HG03095 (cell line): ENCODE measurements around the gene UBE2D3.
"Not testable (repeated sequence)": the region's sequence is repeated elsewhere in the genome, so short reads cannot be mapped to it uniquely, and the experiment has no call there.

ENCODE experiments used
- ATAC-seq: cut with Tn5 transposase; IDR thresholded peaks from one replicate; pipeline ENCODE4 v1.9.1; 2021; ENCODE audit warnings: moderate library complexity; ENCODE audit not compliant: unreplicated experiment

UBE2D3 gene

GRCh38 chr4:102826890-102827673 is at the start of gene UBE2D3:
Gene UBE2D3 (minus strand): TSS chr4:102827551. CDS start chr4:102826508, 1,043 bp downstream.
- peak; percentile 22 for ATAC-seq

GRCh38 chr4:102871772-102872171 is 44.4 kb upstream of the UBE2D3 start:
- ATAC-seq = no peak

DNA sequence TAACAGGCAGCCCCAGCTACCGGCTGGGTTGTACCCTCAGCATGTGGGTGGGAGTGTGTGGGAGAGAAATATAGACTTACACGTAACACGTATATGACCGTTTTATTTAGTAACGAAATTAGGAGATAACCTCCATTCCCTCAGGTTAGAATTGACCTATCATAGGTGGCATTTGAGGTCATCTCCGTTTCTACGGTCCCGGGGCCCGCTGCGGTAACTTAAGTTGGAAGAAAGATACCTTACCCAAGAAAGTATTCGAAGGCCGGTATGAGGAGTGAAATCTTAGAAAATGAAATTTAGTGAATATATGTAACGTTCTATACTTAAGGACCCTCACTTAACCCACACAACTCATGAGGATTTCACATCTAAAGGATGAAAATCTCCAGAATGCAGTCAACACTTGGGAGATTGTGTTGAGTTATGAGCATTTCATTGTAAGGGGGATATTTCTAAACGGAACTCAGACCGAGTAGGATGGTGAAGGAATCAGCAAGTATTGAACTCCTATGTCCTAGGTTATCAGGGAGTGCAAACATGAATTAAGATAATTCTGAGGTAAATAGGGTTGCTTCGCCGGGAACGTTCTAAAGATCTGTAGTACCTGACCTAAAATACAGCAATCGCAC is 42.3 kb upstream of the UBE2D3 start:
- ATAC-seq = peak; percentile 20

- ATAC-seq = peak; percentile 81
These were observed 41.6 kb upstream of the UBE2D3 start, which contains the start of gene CISD2 for GRCh38 chr4:102868781-102869568. Gene CISD2 (plus strand): TSS chr4:102868992. CDS start chr4:102869085, 93 bp downstream.

GRCh38 chr4:102868153-102868780 is 40.9 kb upstream of the UBE2D3 start:
- no peak for ATAC-seq

GRCh38 chr4:102867278-102868152 is 40.2 kb upstream of the UBE2D3 start:
- peak; percentile 14 for ATAC-seq

- ATAC-seq = not testable (repeated sequence)
These were observed 38.0 kb upstream of the UBE2D3 start for GRCh38 chr4:102865327-102865726.

- ATAC-seq = no peak
These were observed 35.4 kb upstream of the UBE2D3 start for GRCh38 chr4:102862747-102863146.

- no peak for ATAC-seq
These were observed 34.7 kb upstream of the UBE2D3 start for GRCh38 chr4:102862016-102862415.

DNA sequence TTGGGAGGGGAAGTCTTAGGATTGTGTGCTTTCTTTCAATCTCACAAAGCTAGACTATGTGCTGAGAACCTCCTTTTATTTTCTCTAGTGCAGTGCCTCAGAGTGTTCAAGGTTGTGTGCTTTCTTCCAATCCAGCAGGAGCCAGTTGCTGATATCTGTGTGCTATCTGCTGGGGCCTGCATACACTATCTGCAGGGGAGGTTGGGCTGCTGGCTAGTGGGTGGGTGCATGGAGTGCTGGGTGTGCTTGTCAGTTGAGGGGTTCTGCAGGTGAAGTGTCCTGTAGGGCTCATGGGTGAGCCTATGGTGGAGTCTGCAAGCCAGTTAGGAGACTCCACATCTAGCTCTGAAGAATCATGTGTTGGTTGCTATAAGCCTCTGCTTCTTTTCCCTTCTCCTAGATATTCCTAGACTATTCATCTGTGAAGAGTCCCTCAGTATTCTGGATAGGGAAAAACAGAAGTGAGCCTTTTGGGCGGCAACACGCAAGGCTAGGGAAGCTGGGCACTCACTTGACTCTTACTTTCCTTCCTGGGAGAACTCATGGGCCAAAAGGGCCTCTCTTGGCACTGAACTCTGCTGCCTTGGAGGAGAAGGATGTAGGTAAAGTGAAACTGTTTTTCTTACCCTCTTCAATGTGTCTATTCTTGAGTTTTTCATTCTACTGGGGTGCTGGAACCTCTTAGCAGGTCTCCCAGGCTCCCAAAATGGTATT is 33.4 kb upstream of the UBE2D3 start:
- ATAC-seq = no peak

GRCh38 chr4:102858828-102859464 is 31.6 kb upstream of the UBE2D3 start:
- ATAC-seq = no peak

- ATAC-seq = no peak
These were observed 23.0 kb upstream of the UBE2D3 start for GRCh38 chr4:102850370-102850769.

- no peak for ATAC-seq
These were observed 22.3 kb upstream of the UBE2D3 start for GRCh38 chr4:102849579-102850104.

- ATAC-seq = no peak
These were observed 20.3 kb upstream of the UBE2D3 start for GRCh38 chr4:102847687-102848086.

DNA sequence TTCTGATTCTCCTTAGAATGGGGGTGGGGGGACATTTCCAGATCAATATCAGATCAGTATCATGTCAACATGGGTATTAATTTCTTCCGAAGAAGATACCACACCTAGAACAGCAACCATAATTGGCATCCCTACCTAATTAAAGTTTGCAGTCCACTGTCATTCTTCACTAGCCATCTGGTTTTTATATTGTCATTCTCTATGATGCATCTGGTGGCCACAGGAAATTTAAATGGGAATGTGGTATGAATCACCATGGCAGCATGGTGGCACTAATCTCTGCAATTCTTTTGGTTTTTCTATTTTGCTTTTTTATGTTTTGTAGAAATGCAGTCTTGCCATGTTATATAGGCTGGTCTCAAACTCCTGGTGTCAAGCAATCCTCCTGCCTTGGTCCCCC is 16.6 kb upstream of the UBE2D3 start:
- no peak for ATAC-seq

GRCh38 chr4:102843273-102843672 is 15.9 kb upstream of the UBE2D3 start:
- no peak for ATAC-seq

DNA sequence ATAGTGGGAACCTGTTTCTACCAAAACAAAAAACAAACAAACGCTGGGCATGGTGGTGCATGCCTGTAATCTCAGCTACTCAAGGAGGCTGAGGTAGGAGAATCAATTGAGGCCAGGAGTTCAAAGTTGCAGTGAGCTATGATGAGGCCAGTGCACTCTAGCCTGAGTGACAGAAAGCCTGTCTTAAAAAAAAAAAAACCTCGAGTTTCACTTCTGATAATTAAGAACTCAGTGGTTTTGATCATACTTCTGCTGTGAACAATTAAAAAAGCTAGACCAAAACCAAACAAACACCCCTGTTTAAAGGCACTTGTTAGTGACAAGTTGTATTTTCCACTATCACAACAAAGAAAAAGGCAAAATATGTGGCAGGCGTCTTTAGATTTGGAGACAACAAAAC is 15.0 kb upstream of the UBE2D3 start:
- no peak for ATAC-seq

GRCh38 chr4:102836596-102836995 is 9.2 kb upstream of the UBE2D3 start:
- ATAC-seq = no peak

DNA sequence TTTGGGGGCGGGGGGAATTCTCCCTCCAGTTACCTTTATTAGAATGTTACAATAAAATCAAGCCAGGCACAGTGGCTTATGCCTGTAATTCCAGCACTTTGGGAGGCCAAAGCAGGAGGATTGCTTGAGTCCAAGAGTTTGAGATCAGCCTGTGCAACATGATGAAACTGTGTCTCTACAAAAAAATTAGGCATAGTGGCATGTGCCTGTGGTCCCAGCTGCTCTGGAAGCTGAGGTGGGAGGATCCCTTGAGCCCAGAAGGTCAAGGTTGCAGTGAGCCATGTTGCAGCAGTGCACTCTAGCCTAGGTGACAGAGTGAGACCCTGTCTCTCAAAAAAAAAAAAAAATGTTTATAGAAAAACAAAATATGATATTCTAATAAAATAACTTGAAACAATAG is 5.3 kb upstream of the UBE2D3 start:
- ATAC-seq = no peak
